Measurements from ENCODE around the gene LYPD6.

GRCh38 chr2:149468636-149469035 is 138.2 kb downstream of the LYPD6 start:
- TF ChIP-seq CTCF (conservative IDR thresholded peaks at IDR 0.05; ENCODE audit: low read depth, low read length) (no peak), EZH2 (IDR thresholded peaks at IDR 0.05; ENCODE audit: borderline replicate concordance, low read depth, low read length, poor library complexity, severe bottlenecking) (no peak)
